Forelimb muscle (tissue), 1 donor: ENCODE data around the gene PCDHGA4. TPM values are rescaled to one million over a fixed set of nuclear protein-coding genes. Genes with fewer than 3 reads are reported as not detected.
"Not testable (repeated sequence)": the region's sequence is repeated elsewhere in the genome, so short reads cannot be mapped to it uniquely, and the experiment has no call there.

Experiments
- DNase-seq: peaks from one replicate; pipeline ENCODE4 v3.0.0-alpha.2; 2013; ENCODE audit warnings: low read depth
- polyA plus RNA-seq: library from polyadenylated mRNA; unstranded; fragments of 120-200 nt; gene quantifications from one replicate; pipeline ENCODE4 v1.2.1, GENCODE V29; 2013; ENCODE audit not compliant: insufficient read length

Gene PCDHGA4
- polyA plus RNA-seq, result 1.0 TPM

- no peak for DNase-seq
Observed at GRCh38 chr5:141354900-141355469, at the start of gene PCDHGA4. Gene PCDHGA4 (plus strand): TSS chr5:141355021. CDS start chr5:141355108, 87 bp downstream.

- no peak for DNase-seq
Observed at GRCh38 chr5:141306630-141307029, 48.2 kb upstream of the PCDHGA4 start.

DNA sequence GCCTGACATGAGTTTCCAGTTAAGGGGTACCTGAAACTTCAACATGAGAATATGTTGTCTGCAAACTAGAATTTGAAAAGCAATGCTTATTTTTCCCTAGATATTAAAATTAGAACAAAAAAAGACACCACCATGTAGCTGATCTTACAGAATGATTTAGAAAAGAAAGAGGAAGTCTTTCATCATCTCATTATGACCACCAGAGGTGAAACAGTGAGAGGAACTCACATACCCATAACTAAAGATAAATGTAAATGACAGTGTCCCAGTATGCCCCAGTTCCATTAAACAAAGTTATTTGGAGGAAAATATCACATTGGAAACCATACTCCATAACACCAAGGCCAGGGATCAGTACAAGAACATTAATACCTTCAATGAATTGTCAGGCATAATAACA lies 41.1 kb upstream of the PCDHGA4 start:
- no peak for DNase-seq

DNA sequence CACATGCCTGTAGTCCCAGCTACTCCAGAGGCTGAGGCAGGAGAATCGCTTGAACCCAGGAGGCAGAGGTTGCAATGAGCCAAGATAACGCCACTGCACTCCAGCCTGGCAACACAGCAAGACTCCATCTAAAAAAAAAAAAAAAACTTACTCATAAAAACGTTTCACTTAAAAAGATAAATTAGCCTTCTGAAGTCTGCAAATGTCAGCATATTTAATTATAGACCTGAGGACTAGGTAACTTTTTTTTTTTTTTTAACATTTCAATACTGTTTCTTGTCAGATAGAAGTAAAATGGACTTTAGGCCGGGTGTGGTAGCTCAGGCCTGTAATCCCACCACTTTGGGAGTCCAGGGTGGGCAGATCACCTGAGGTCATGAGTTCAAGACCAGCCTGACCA lies 37.9 kb upstream of the PCDHGA4 start:
- DNase-seq, result not testable (repeated sequence)

- no peak for DNase-seq
Observed at GRCh38 chr5:141319202-141319601, 35.6 kb upstream of the PCDHGA4 start.

GRCh38 chr5:141319699-141320098 lies 35.1 kb upstream of the PCDHGA4 start:
- DNase-seq, result no peak

- DNase-seq, result peak; percentile 84
Observed at GRCh38 chr5:141320225-141321169, 34.3 kb upstream of the PCDHGA4 start, which contains the start of gene TAF7. Gene TAF7 (minus strand): TSS chr5:141320784. CDS start chr5:141320044, 740 bp downstream.

DNA sequence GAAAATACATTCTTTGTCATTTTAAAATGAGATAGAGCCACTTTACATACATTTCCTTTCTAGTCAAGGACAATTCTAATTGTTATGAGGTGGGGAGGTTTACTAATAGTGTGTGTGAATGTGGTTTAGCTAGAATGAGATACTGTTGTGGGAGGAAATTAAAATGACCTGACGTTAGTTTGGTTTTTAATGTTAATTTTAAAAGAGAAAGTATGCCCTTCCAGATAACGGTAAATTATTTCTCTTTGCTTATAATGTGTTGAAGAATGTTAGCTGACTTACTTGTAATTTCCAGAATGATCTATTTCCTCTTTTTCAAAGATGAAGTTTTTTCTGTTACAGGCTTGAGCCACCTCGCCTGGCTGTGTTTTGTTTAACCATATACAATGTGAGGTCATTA lies 32.6 kb upstream of the PCDHGA4 start:
- DNase-seq, result no peak

GRCh38 chr5:141326088-141326854 lies 28.6 kb upstream of the PCDHGA4 start:
- DNase-seq, result no peak

GRCh38 chr5:141328231-141328630 lies 26.6 kb upstream of the PCDHGA4 start:
- DNase-seq, result no peak

DNA sequence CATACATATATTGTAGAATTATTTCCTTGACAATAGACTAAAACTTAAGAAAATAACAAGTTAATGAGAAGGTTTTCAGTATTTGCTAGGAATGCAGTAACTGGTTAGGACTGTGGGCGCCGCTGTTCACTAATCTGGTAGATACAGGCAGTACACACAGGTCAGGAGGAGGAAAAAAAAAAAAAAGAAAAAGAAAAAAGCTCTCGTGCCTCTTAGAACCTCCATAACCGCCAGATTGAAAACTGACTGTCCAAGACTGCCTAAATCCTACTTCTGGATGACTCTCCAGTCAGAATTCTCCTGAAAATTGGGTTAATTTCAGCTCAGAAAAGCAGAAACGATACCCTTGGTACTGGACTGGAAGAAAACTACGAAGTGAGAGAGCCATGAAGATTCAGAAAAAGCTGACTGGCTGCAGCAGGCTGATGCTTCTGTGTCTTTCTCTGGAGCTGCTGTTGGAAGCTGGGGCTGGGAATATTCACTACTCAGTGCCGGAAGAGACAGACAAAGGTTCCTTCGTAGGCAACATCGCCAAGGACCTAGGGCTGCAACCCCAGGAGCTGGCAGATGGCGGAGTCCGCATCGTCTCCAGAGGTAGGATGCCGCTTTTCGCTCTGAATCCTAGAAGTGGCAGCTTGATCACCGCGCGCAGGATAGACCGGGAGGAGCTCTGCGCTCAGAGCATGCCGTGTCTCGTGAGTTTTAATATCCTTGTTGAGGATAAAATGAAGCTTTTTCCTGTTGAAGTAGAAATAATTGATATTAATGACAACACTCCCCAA lies 24.3 kb upstream of the PCDHGA4 start, which contains the start of gene PCDHGA1:
Gene PCDHGA1 (plus strand): TSS at position 216 of the 782 bp plus-strand sequence.
- DNase-seq, result no peak

GRCh38 chr5:141332571-141332970 lies 22.2 kb upstream of the PCDHGA4 start:
- not testable (repeated sequence) for DNase-seq

DNA sequence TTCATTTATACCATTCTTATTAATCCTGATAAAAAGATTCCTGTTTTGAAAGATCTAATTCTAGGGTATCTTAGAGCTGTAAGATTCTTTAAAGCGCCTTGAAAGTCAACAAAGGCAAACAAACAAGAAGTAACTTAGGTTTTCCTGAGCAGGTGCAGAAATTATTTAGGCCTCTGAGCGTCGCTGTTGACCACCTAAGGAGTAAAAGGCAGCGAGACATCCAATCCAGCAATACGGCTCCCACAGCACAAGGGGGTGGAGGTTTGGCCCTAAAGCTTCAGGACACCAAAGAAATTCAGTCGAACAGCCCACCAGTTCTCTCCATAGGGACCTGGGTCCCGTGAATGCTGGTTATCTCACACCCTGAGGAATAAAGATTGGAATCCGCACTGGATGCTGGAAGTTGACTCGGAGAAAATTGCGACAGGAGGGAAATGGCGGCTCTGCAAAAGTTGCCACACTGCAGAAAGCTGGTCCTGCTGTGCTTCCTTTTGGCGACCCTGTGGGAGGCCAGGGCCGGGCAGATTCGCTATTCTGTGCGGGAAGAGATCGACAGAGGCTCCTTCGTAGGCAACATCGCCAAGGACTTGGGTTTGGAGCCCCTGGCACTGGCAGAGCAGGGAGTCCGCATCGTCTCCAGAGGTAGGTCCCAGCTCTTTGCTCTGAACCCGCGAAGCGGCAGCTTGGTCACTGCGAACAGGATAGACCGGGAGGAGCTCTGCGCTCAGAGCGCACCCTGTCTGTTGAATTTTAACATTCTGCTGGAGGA lies 16.1 kb upstream of the PCDHGA4 start, which contains the start of gene PCDHGA2:
Gene PCDHGA2 (plus strand): TSS at position 223 of the 769 bp plus-strand sequence.
- DNase-seq, result no peak

DNA sequence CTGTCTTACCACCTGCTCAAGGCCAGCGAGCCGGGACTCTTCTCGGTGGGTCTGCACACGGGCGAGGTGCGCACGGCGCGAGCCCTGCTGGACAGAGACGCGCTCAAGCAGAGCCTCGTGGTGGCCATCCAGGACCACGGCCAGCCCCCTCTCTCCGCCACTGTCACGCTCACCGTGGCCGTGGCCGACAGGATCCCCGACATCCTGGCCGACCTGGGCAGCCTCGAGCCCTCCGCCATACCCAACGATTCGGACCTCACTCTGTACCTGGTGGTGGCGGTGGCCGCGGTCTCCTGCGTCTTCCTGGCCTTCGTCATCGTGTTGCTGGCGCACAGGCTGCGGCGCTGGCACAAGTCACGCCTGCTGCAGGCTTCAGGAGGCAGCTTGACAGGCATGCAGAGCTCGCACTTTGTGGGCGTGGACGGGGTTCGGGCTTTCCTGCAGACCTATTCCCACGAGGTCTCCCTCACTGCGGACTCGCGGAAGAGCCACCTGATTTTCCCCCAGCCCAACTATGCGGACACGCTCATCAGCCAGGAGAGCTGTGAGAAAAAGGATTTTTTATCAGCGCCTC lies 14.0 kb upstream of the PCDHGA4 start:
- not testable (repeated sequence) for DNase-seq

GRCh38 chr5:141342773-141343172 lies 12.0 kb upstream of the PCDHGA4 start:
- no peak for DNase-seq

- no peak for DNase-seq
Observed at GRCh38 chr5:141343242-141343952, 11.4 kb upstream of the PCDHGA4 start, which contains the start of gene PCDHGA3. Gene PCDHGA3 (plus strand): TSS chr5:141343829. CDS start chr5:141344034, 205 bp downstream.

DNA sequence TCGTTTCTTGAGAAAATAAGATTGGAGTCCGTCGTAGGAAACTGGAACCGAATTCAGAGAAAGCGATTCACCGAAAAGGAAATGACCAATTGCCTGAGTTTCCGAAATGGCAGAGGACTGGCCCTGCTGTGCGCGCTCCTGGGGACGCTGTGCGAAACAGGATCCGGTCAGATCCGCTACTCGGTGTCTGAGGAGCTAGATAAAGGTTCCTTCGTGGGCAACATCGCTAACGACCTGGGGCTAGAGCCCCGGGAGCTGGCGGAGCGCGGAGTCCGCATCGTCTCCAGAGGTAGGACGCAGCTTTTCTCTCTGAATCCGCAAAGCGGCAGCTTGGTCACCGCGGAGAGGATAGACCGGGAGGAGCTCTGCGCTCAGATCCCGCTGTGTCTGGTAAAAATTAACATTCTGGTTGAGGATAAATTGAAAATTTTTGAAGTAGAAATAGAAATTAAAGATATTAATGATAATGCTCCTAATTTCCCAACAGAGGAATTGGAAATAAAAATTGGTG lies 10.8 kb upstream of the PCDHGA4 start:
- DNase-seq, result no peak

DNA sequence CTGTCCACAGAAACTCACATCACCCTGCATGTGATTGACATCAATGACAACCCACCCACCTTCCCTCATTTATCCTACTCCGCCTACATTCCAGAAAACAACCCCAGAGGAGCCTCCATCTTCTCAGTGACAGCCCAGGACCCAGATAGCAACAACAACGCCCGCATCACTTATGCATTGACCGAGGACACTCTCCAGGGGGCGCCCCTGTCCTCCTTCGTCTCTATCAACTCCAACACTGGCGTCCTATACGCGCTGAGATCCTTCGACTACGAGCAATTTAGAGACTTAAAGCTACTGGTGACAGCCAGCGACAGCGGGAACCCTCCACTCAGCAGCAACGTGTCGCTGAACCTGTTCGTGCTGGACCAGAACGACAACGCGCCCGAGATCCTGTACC lies 9.5 kb upstream of the PCDHGA4 start:
- no peak for DNase-seq

DNA sequence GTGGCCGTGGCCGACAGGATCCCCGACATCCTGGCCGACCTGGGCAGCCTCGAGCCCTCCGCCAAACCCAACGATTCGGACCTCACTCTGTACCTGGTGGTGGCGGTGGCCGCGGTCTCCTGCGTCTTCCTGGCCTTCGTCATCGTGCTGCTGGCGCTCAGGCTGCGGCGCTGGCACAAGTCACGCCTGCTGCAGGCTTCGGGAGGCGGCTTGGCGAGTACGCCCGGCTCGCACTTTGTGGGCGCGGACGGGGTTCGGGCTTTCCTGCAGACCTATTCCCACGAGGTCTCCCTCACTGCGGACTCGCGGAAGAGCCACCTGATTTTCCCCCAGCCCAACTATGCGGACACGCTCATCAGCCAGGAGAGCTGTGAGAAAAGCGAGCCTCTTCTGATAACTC lies 8.8 kb upstream of the PCDHGA4 start:
- not testable (repeated sequence) for DNase-seq
